ENCODE data around the gene ARHGAP15.

ARHGAP15 gene

GRCh38 chr2:143519521-143519920 is 390.3 kb downstream of the ARHGAP15 start:
- Histone ChIP-seq H2BK120ac (ENCODE audit: insufficient read depth, low read length, poor library complexity) (no peak overlapping the region), H3K4me1 (ENCODE audit: control insufficient read depth in 1 of 2, insufficient read depth in 2 of 2, low read length in 2 of 2) (no peaks in the 10 kb centered on the region)
- no peak for DNase-seq

DNA sequence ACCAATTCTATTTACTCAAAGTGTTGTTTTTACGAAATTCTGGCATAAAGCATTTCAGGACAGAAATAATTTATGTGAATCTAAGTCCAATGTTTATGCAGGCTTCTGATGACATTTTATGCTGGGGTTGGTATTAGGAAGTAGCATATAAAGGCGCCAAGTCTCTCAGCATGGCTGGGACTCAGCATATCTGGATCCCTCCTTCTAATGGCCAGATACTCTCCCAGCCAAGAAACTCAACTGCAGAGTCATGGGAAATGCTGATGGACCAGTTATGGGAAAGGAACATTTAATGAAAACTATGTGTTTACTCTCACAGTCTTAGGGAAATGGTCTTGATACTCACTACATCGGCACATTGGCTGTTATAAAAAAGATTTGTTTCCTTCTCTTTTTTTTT is 392.2 kb downstream of the ARHGAP15 start:
- Histone ChIP-seq H2BK120ac (ENCODE audit: insufficient read depth, low read length, poor library complexity) (no peak overlapping the region), H2AK5ac (ENCODE audit: low read length) (no peak overlapping the region), H3K79me1 (ENCODE audit: low read length) (no peaks in the 10 kb centered on the region), H3K9me3 (ENCODE audit: insufficient read depth, low read depth, low read length) (no peaks in the 10 kb centered on the region), H3K27ac (ENCODE audit: low read depth, low read length) (no peak overlapping the region), H3K4me1 (ENCODE audit: control insufficient read depth in 1 of 2, insufficient read depth in 2 of 2, low read length in 2 of 2) (peaks cover 0 to 2% of the 10 kb centered on the region in 2 experiments), H2AFZ (ENCODE audit: insufficient read depth, low read length, poor library complexity) (no peak overlapping the region), H3K4ac (ENCODE audit: low read depth, low read length) (no peak overlapping the region), H2BK12ac (ENCODE audit: low read length) (no peak overlapping the region), H4K12ac (ENCODE audit: low read depth, low read length) (no peak overlapping the region), H3K4me2 (ENCODE audit: low read length) (no peak overlapping the region), H3K23ac (ENCODE audit: low read length) (no peak overlapping the region), H4K91ac (ENCODE audit: low read depth, low read length) (no peak overlapping the region), H3K79me2 (ENCODE audit: control insufficient read depth, insufficient read depth, low read length, poor library complexity) (no peaks in the 10 kb centered on the region), H3K18ac (ENCODE audit: low read length) (no peak overlapping the region), H3K9ac (ENCODE audit: low read length) (no peak overlapping the region), H3K36me3 (ENCODE audit: control insufficient read depth in 1 of 2, insufficient read depth in 2 of 2, low read length in 2 of 2) (no peaks in the 10 kb centered on the region), H3K27me3 (ENCODE audit: insufficient read depth, low read length) (no peaks in the 10 kb centered on the region), H2BK5ac (ENCODE audit: low read depth, low read length, poor library complexity) (no peak overlapping the region), H3K4me3 (ENCODE audit: low read depth, low read length) (no peak overlapping the region), H4K8ac (ENCODE audit: low read depth, low read length) (no peak overlapping the region), H3K14ac (ENCODE audit: low read length) (no peak overlapping the region)
- DNase-seq, result no peak
- no CpG with 5 or more reads among the region's 3 CpGs for WGBS (ENCODE audit: extremely low coverage, insufficient coverage, insufficient read length)

More at GRCh38 chr2:143519521-143519920, 390.3 kb downstream of the ARHGAP15 start:
- WGBS (ENCODE audit: extremely low coverage, insufficient coverage, insufficient read length), result no CpG with 5 or more reads among the region's 3 CpGs
- Histone ChIP-seq H4K91ac (ENCODE audit: low read depth, low read length) (no peak overlapping the region), H4K8ac (ENCODE audit: low read depth, low read length) (no peak overlapping the region), H2BK12ac (ENCODE audit: low read length) (no peak overlapping the region), H3K9me3 (ENCODE audit: insufficient read depth, low read depth, low read length) (no peaks in the 10 kb centered on the region), H3K36me3 (ENCODE audit: control insufficient read depth in 1 of 2, insufficient read depth in 2 of 2, low read length in 2 of 2) (no peaks in the 10 kb centered on the region), H2BK5ac (ENCODE audit: low read depth, low read length, poor library complexity) (no peak overlapping the region), H3K79me1 (ENCODE audit: low read length) (no peaks in the 10 kb centered on the region), H3K79me2 (ENCODE audit: control insufficient read depth, insufficient read depth, low read length, poor library complexity) (no peaks in the 10 kb centered on the region), H3K4me2 (ENCODE audit: low read length) (no peak overlapping the region), H4K12ac (ENCODE audit: low read depth, low read length) (no peak overlapping the region), H3K23ac (ENCODE audit: low read length) (no peak overlapping the region), H3K4ac (ENCODE audit: low read depth, low read length) (no peak overlapping the region), H3K18ac (ENCODE audit: low read length) (no peak overlapping the region), H3K4me3 (ENCODE audit: low read depth, low read length) (no peak overlapping the region), H2AK5ac (ENCODE audit: low read length) (no peak overlapping the region), H3K14ac (ENCODE audit: low read length) (no peak overlapping the region), H3K9ac (ENCODE audit: low read length) (no peak overlapping the region), H2AFZ (ENCODE audit: insufficient read depth, low read length, poor library complexity) (no peak overlapping the region), H3K27me3 (ENCODE audit: insufficient read depth, low read length) (no peaks in the 10 kb centered on the region), H3K27ac (ENCODE audit: low read depth, low read length) (no peak overlapping the region)

GRCh38 chr2:143522699-143523098 is 393.5 kb downstream of the ARHGAP15 start:
- no peaks in the 10 kb centered on the region for H3K27me3 ChIP-seq (ENCODE audit: insufficient read depth, low read length)
- H2AK5ac ChIP-seq (ENCODE audit: low read length), result no peak overlapping the region
- H3K23ac ChIP-seq (ENCODE audit: low read length), result no peak overlapping the region
- no peak overlapping the region for H3K18ac ChIP-seq (ENCODE audit: low read length)
- no peak overlapping the region for H2BK120ac ChIP-seq (ENCODE audit: insufficient read depth, low read length, poor library complexity)
- DNase-seq, result no peak
- H4K91ac ChIP-seq (ENCODE audit: low read depth, low read length), result no peak overlapping the region
- peaks cover 0 to 2% of the 10 kb centered on the region in 2 experiments for H3K4me1 ChIP-seq (ENCODE audit: control insufficient read depth in 1 of 2, insufficient read depth in 2 of 2, low read length in 2 of 2)
- H3K36me3 ChIP-seq (ENCODE audit: control insufficient read depth in 1 of 2, insufficient read depth in 2 of 2, low read length in 2 of 2), result no peaks in the 10 kb centered on the region
- no peak overlapping the region for H2AFZ ChIP-seq (ENCODE audit: insufficient read depth, low read length, poor library complexity)
- H3K79me1 ChIP-seq (ENCODE audit: low read length), result no peaks in the 10 kb centered on the region
- H3K79me2 ChIP-seq (ENCODE audit: control insufficient read depth, insufficient read depth, low read length, poor library complexity), result no peaks in the 10 kb centered on the region
- H3K4ac ChIP-seq (ENCODE audit: low read depth, low read length), result no peak overlapping the region
- no peak overlapping the region for H3K9ac ChIP-seq (ENCODE audit: low read length)
- H3K27ac ChIP-seq (ENCODE audit: low read depth, low read length), result no peak overlapping the region
- no peak overlapping the region for H3K4me2 ChIP-seq (ENCODE audit: low read length)
- no peaks in the 10 kb centered on the region for H3K9me3 ChIP-seq (ENCODE audit: insufficient read depth, low read depth, low read length)
- no peak overlapping the region for H3K4me3 ChIP-seq (ENCODE audit: low read depth, low read length)
- H4K12ac ChIP-seq (ENCODE audit: low read depth, low read length), result no peak overlapping the region
- no peak overlapping the region for H2BK5ac ChIP-seq (ENCODE audit: low read depth, low read length, poor library complexity)
- H4K8ac ChIP-seq (ENCODE audit: low read depth, low read length), result no peak overlapping the region
- no CpG with 5 or more reads among the region's 2 CpGs for WGBS (ENCODE audit: extremely low coverage, insufficient coverage, insufficient read length)
- no peak overlapping the region for H3K14ac ChIP-seq (ENCODE audit: low read length)
- H2BK12ac ChIP-seq (ENCODE audit: low read length), result no peak overlapping the region

- Histone ChIP-seq H2BK120ac (ENCODE audit: insufficient read depth, low read length, poor library complexity) (no peak overlapping the region), H3K23ac (ENCODE audit: low read length) (no peak overlapping the region), H2BK5ac (ENCODE audit: low read depth, low read length, poor library complexity) (no peak overlapping the region), H3K4ac (ENCODE audit: low read depth, low read length) (no peak overlapping the region), H3K9ac (ENCODE audit: low read length) (no peak overlapping the region), H3K18ac (ENCODE audit: low read length) (no peak overlapping the region), H4K91ac (ENCODE audit: low read depth, low read length) (no peak overlapping the region), H2AFZ (ENCODE audit: insufficient read depth, low read length, poor library complexity) (no peak overlapping the region), H4K12ac (ENCODE audit: low read depth, low read length) (no peak overlapping the region), H3K4me2 (ENCODE audit: low read length) (no peak overlapping the region), H3K27me3 (ENCODE audit: insufficient read depth, low read length) (no peaks in the 10 kb centered on the region), H3K79me2 (ENCODE audit: control insufficient read depth, insufficient read depth, low read length, poor library complexity) (no peaks in the 10 kb centered on the region), H3K79me1 (ENCODE audit: low read length) (no peaks in the 10 kb centered on the region), H2BK12ac (ENCODE audit: low read length) (no peak overlapping the region), H4K8ac (ENCODE audit: low read depth, low read length) (no peak overlapping the region), H3K4me1 (ENCODE audit: control insufficient read depth in 1 of 2, insufficient read depth in 2 of 2, low read length in 2 of 2) (peaks cover 0 to 2% of the 10 kb centered on the region in 2 experiments), H3K36me3 (ENCODE audit: control insufficient read depth in 1 of 2, insufficient read depth in 2 of 2, low read length in 2 of 2) (no peaks in the 10 kb centered on the region), H2AK5ac (ENCODE audit: low read length) (no peak overlapping the region), H3K27ac (ENCODE audit: low read depth, low read length) (peak overlapping the region; percentile 62), H3K14ac (ENCODE audit: low read length) (no peak overlapping the region), H3K9me3 (ENCODE audit: insufficient read depth, low read depth, low read length) (no peaks in the 10 kb centered on the region), H3K4me3 (ENCODE audit: low read depth, low read length) (no peak overlapping the region)
- WGBS (ENCODE audit: extremely low coverage, insufficient coverage, insufficient read length), result no CpG with 5 or more reads among the region's 2 CpGs
- DNase-seq, result no peak
These were observed 394.9 kb downstream of the ARHGAP15 start for GRCh38 chr2:143524119-143524553.

Measured in trophoblast cell (in vitro differentiated cells and primary cell).